PFSK-1 (cell line): ENCODE data around the gene RFFL.

Source experiments
- FOXP2 ChIP-seq: optimal IDR thresholded peaks from 2 replicates; pipeline ENCODE3; 2011; ENCODE audit warnings: borderline replicate concordance, control low read depth, inconsistent platforms; ENCODE audit not compliant: insufficient read depth; ENCODE audit errors: extremely low read length, extremely low read depth
- POLR2AphosphoS5 ChIP-seq: IDR thresholded peaks from 2 replicates; pipeline ENCODE4 v1.6.1; 2012; ENCODE audit warnings: low read depth, mild to moderate bottlenecking, control low read depth, low read length, moderate library complexity
- REST ChIP-seq, 2 experiments: IDR thresholded peaks; 2 replicates each; pipeline versions ENCODE4 v1.6.1 to v1.8.0; 2011 to 2012; ENCODE audit warnings: low read depth in 2 of 2, low read length in 2 of 2, control low read depth in 1 of 2, inconsistent platforms in 1 of 2, mild to moderate bottlenecking in 1 of 2, moderate library complexity in 1 of 2; ENCODE audit not compliant: insufficient read depth in 1 of 2
- SIN3A ChIP-seq: IDR thresholded peaks from 2 replicates; pipeline ENCODE4 v1.6.1; 2012; ENCODE audit warnings: mild to moderate bottlenecking, low read length, moderate library complexity, borderline replicate concordance; ENCODE audit not compliant: insufficient read depth
- TAF1 ChIP-seq: IDR thresholded peaks from 2 replicates; pipeline ENCODE4 v1.6.1; 2012; ENCODE audit warnings: low read length, control low read depth, borderline replicate concordance; ENCODE audit not compliant: insufficient read depth

Gene RFFL

GRCh38 chr17:35064516-35065215, 1.2 kb upstream of the RFFL start:
- no peak for TF ChIP-seq POLR2AphosphoS5
- TF ChIP-seq TAF1: no peak
- no peak for TF ChIP-seq SIN3A
- no peak for TF ChIP-seq REST (IDR thresholded peaks at IDR 0.05; ENCODE audit: insufficient read depth in 1 of 2, low read depth in 2 of 2, low read length in 2 of 2)
- no peak for TF ChIP-seq FOXP2

- TF ChIP-seq FOXP2: no peak
- TF ChIP-seq REST (IDR thresholded peaks at IDR 0.05; ENCODE audit: insufficient read depth in 1 of 2, low read depth in 2 of 2, low read length in 2 of 2): no peak
- no peak for TF ChIP-seq POLR2AphosphoS5
- TF ChIP-seq TAF1: no peak
- no peak for TF ChIP-seq SIN3A
These were observed 1.2 kb downstream of the RFFL start for GRCh38 chr17:35062308-35062707.

GRCh38 chr17:35057332-35057915, 6.1 kb downstream of the RFFL start:
- no peak for TF ChIP-seq FOXP2
- no peak for TF ChIP-seq SIN3A
- TF ChIP-seq TAF1: no peak
- TF ChIP-seq REST (IDR thresholded peaks at IDR 0.05; ENCODE audit: insufficient read depth in 1 of 2, low read depth in 2 of 2, low read length in 2 of 2): no peak
- TF ChIP-seq POLR2AphosphoS5: no peak

- no peak for TF ChIP-seq FOXP2
- TF ChIP-seq SIN3A: no peak
- no peak for TF ChIP-seq TAF1
- TF ChIP-seq REST (IDR thresholded peaks at IDR 0.05; ENCODE audit: insufficient read depth in 1 of 2, low read depth in 2 of 2, low read length in 2 of 2): no peak
These were observed 7.5 kb downstream of the RFFL start for GRCh38 chr17:35056013-35056412.
